MCF 10A (cell line): ENCODE results near the gene PXMP4. TPM values are rescaled to one million over a fixed set of nuclear protein-coding genes. Genes with fewer than 3 reads are reported as not detected.

ENCODE experiments used
- BruUV-seq: library from RNA; stranded (reverse); fragments of 400-500 nt; replicated peaks from 2 replicates; lab custom pipeline; 2021; lab: Mats Ljungman, UMichigan
- CTCF ChIA-PET: fragments of 300-600 bp; sonication (Branson Sonifier 250); formaldehyde crosslinking; extraction: SDS; loops from one replicate; lab custom pipeline; 2021; ENCODE audit warnings: antibody characterized with exemption, inconsistent platforms; lab: Yijun Ruan, JAX
- POLR2A ChIA-PET: fragments of 300-600, 350-650 bp; sonication (Branson Sonifier 250); formaldehyde crosslinking; extraction: SDS; loops from one replicate; lab custom pipeline; 2020; ENCODE audit warnings: antibody characterized with exemption, inconsistent platforms; lab: Yijun Ruan, JAX
- DNase-seq: peaks from one replicate; pipeline ENCODE4 v3.0.0-alpha.2; 2018; ENCODE audit not compliant: unreplicated experiment
- H3K27ac Mint-ChIP-seq: one replicate; pipeline ENCODE4 v1.8.0; 2022; ENCODE audit warnings: mild to moderate bottlenecking, low read depth, mixed read lengths; ENCODE audit not compliant: unreplicated experiment
- H3K27me3 Mint-ChIP-seq: one replicate; pipeline ENCODE4 v1.8.0; 2022; ENCODE audit warnings: mixed read lengths; ENCODE audit not compliant: insufficient read depth, unreplicated experiment
- H3K36me3 Mint-ChIP-seq: one replicate; pipeline ENCODE4 v1.8.0; 2022; ENCODE audit warnings: mild to moderate bottlenecking, moderate library complexity, mixed read lengths; ENCODE audit not compliant: insufficient read depth, unreplicated experiment
- H3K4me1 Mint-ChIP-seq: one replicate; pipeline ENCODE4 v1.8.0; 2022; ENCODE audit warnings: mixed read lengths; ENCODE audit not compliant: insufficient read depth, unreplicated experiment
- H3K4me3 Mint-ChIP-seq: one replicate; pipeline ENCODE4 v1.8.0; 2022; ENCODE audit warnings: mild to moderate bottlenecking, moderate library complexity, mixed read lengths; ENCODE audit not compliant: unreplicated experiment
- H3K9me3 Mint-ChIP-seq: one replicate; pipeline ENCODE4 v1.8.0; 2022; ENCODE audit warnings: mixed read lengths; ENCODE audit not compliant: unreplicated experiment
- intact Hi-C: fragments of 100-400 bp; cut with micrococcal nuclease; formaldehyde crosslinking; loops from 2 replicates; pipeline ENCODE4 v1.14.1; 2022
- total RNA-seq: library from RNA; stranded (reverse); gene quantifications from 2 replicates; pipeline ENCODE4 v1.2.3, GENCODE V29; 2022
- TF ChIP-seq, protein P1 (sequence below): fragments of 200-600 bp; IDR thresholded peaks from one replicate; pipeline ENCODE4 v1.8.0; 2022; ENCODE audit warnings: antibody characterized with exemption, mild to moderate bottlenecking; ENCODE audit not compliant: unreplicated experiment

Gene PXMP4
- total RNA-seq, 1 experiment from 2014 or later: 3.9 TPM

DNA sequence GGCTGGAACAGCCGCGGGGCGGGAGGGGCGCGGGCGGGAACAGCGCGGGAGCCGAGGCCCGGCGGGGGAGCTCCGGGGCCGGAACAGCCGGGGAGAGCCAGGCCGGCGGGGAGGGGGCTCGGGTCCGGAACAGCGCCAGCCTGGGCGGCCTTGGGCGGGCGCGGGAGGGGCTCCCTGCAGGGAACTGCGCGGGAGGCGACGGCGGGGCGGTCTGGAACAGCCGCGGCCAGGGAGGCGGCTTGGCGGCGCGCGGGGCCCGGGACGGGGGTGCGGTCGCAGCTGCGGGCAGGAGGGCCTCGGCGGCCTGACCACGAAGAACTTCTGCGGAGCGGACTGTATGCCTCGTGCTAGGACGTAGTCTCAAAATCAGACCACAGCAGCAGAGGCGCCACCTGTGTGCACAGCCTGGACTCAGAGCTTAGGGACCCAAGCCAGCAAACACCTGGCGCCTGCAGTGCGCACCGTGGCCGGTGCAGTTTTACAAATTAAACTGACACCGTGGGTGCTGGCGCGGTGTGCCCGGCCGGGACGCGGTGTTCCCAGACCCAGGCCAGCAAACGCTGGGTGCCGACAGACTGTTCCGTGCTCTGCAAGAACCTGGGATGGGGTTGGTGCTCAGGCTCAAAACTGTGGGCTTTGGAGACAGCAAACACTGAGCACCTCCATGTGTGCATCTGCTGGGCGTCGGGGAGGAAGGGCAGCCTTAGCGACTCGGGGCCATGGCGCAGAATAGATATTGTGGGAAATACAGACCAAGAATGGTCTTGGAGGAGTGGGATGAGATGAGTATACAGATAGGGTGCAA lies 12.3 kb upstream of the PXMP4 start:
- H3K27me3 Mint-ChIP-seq: no peaks in the 10 kb centered on the region
- H3K4me3 Mint-ChIP-seq: peak overlapping the region; percentile 86
- intact Hi-C loops: loop anchor here (2.0 to 10.0 kb wide), 4 partner anchors 55 to 278 kb away; partner anchors contain the start of gene CHMP4B
- H3K9me3 Mint-ChIP-seq: peaks cover 11% of the 10 kb centered on the region
- H3K27ac Mint-ChIP-seq: peak overlapping the region; percentile 78
- POLR2A ChIA-PET: interaction anchor here (0.7 to 4.7 kb wide), 21 partner anchors 9 to 381 kb away, joined by 3 to 63 read pairs (median 4); partner anchors contain the start of genes ACTL10, CBFA2T2, CDK5RAP1 and CHMP4B
- no peaks in the 10 kb centered on the region for H3K36me3 Mint-ChIP-seq
- DNase-seq: peak; percentile 65
- H3K4me1 Mint-ChIP-seq: peaks cover 20% of the 10 kb centered on the region
- no TSS peak for BruUV-seq
- CTCF ChIA-PET: interaction anchor here (0.5 to 1.5 kb wide), 8 partner anchors 10 to 1326 kb away, joined by 3 to 6 read pairs (median 4); no protein-coding TSS in a partner anchor
- TF ChIP-seq, protein P1, sequence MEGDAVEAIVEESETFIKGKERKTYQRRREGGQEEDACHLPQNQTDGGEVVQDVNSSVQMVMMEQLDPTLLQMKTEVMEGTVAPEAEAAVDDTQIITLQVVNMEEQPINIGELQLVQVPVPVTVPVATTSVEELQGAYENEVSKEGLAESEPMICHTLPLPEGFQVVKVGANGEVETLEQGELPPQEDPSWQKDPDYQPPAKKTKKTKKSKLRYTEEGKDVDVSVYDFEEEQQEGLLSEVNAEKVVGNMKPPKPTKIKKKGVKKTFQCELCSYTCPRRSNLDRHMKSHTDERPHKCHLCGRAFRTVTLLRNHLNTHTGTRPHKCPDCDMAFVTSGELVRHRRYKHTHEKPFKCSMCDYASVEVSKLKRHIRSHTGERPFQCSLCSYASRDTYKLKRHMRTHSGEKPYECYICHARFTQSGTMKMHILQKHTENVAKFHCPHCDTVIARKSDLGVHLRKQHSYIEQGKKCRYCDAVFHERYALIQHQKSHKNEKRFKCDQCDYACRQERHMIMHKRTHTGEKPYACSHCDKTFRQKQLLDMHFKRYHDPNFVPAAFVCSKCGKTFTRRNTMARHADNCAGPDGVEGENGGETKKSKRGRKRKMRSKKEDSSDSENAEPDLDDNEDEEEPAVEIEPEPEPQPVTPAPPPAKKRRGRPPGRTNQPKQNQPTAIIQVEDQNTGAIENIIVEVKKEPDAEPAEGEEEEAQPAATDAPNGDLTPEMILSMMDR: no peak

DNA sequence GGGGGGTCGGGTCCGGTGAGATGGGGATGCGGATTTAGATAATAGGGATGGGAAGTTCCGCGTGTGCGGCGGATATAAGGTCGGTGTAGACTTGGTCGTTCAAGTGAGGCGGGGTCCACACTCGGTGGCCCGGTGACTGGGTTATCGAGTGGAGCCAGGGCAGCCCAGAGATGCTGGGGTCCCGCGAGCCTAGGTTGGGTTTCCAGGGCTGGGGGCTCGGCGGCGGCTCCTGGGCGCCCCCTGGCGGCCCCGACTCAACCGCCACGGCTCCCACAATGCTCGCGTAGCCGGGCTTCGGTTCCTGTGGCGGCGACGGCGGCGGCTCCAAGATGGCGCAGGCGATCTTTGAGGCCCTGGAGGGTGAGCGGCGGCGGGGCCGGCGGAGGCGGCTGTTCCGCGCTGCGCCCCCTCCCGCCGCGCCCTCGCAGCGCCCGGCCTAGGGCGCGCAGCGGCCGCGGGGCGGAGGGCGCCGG lies 11.6 kb upstream of the PXMP4 start, which contains the start of gene ZNF341:
Gene ZNF341 (plus strand): TSS at position 304 of the 473 bp plus-strand sequence. CDS start 26 bp downstream, at position 330.
- BruUV-seq: TSS peak; percentile 48
- Mint-ChIP-seq H3K27ac (peak within 1 kb of the TSS; percentile 91), H3K4me3 (peak within 1 kb of the TSS; percentile 86), H3K9me3 (peaks cover 7% of the 10 kb centered on the region), H3K36me3 (no peaks in the 10 kb centered on the region), H3K4me1 (peaks cover 20% of the 10 kb centered on the region), H3K27me3 (no peaks in the 10 kb centered on the region)
- ChIA-PET CTCF (interaction anchor here (0.6 to 1.5 kb wide), 5 partner anchors 8 to 124 kb away, joined by 3 to 4 read pairs (median 3); no protein-coding TSS in a partner anchor), POLR2A (interaction anchor here (0.7 to 4.7 kb wide), 16 partner anchors 9 to 381 kb away, joined by 3 to 63 read pairs (median 5); partner anchors contain the start of genes ACTL10, CBFA2T2, CDK5RAP1 and CHMP4B)
- peak; percentile 79 for DNase-seq
- intact Hi-C loops: loop anchor here (2.0 to 10.0 kb wide), 5 partner anchors 56 to 277 kb away; partner anchors contain the start of genes ACTL10 and CHMP4B
- TF ChIP-seq, protein P1: peak; percentile 82

DNA sequence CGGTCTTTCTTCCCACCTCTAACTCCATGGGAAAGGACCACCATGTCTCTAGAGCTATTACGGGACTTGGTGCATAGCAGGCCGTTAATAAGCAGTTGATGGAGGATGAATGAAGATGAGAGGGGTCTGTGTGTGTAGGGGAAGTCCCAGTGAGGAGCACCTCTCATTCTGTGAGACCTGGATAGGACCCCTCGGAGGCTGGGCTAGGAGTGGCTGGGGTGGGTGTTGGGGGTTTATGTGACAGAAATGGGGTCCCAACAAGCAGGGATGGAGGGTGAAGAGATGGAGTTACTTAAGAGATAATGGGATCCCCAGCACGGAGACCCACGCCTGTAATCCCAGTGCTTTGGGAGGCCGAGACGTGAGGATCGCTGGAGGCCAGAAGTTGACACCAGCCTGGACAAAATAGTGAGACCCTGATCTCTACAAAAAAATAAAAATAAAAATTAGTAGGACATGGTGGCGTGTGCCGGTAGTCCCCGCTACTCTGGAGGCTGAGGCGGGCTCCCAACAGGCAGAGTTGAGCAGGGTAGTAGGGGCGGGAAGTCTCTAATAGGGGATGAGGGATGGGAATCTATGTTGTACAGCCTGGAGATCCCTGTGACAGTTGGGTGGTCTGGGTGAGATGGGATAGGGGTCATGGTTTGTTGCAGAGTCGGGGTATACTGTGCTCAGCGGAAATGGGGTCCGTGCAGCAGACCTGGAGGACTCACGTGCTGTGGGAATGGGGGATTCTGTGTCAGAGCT lies 11.0 kb upstream of the PXMP4 start:
- peak overlapping the region; percentile 91 for H3K27ac Mint-ChIP-seq
- intact Hi-C loops: loop anchor here (2.0 to 10.0 kb wide), 4 partner anchors 56 to 276 kb away; partner anchors contain the start of genes ACTL10 and CHMP4B
- peaks cover 20% of the 10 kb centered on the region for H3K4me1 Mint-ChIP-seq
- peaks cover 1% of the 10 kb centered on the region for H3K9me3 Mint-ChIP-seq
- no peak for DNase-seq
- H3K27me3 Mint-ChIP-seq: no peaks in the 10 kb centered on the region
- ChIA-PET POLR2A (interaction anchor here (1.9 to 4.7 kb wide), 4 partner anchors 11 to 263 kb away, joined by 9 to 63 read pairs (median 14); partner anchors contain the start of genes ACTL10, CHMP4B, PXMP4 and RALY), CTCF (interaction anchor here (0.6 to 0.7 kb wide), 2 partner anchors 8 to 110 kb away, joined by 3 read pairs; no protein-coding TSS in a partner anchor)
- H3K4me3 Mint-ChIP-seq: peak overlapping the region; percentile 86
- TF ChIP-seq, protein P1: no peak
- no peaks in the 10 kb centered on the region for H3K36me3 Mint-ChIP-seq
- no TSS peak for BruUV-seq
